Colonic mucosa (tissue), 4 donors: ENCODE results near the gene ZFHX3. TPM values are rescaled to one million over a fixed set of nuclear protein-coding genes. Genes with fewer than 3 reads are reported as not detected.

Experiments used
- DNase-seq: peaks from one replicate; pipeline ENCODE4 v3.0.0-alpha.2; 2020
- H3K27ac ChIP-seq: fragments of 200-600 bp; one replicate; pipeline ENCODE4 v1.8.0; 2021
- H3K27me3 ChIP-seq: fragments of 200-600 bp; one replicate; pipeline ENCODE4 v1.8.0; 2021
- H3K36me3 ChIP-seq: fragments of 200-600 bp; one replicate; pipeline ENCODE4 v1.8.0; 2021
- H3K4me1 ChIP-seq: fragments of 200-600 bp; one replicate; pipeline ENCODE4 v1.8.0; 2021; ENCODE audit warnings: mild to moderate bottlenecking
- H3K4me3 ChIP-seq: fragments of 200-600 bp; one replicate; pipeline ENCODE4 v1.8.0; 2021
- H3K9ac ChIP-seq, 2 donors: one replicate each; pipeline ENCODE4 v1.7.0; 2013; ENCODE audit warnings: control low read depth in 2 of 2, low read depth in 2 of 2, low read length in 2 of 2
- H3K9me3 ChIP-seq: fragments of 200-600 bp; one replicate; pipeline ENCODE4 v1.8.0; 2021
- intact Hi-C: fragments of 100-400 bp; cut with DNase I; formaldehyde crosslinking; loops from one replicate; pipeline ENCODE4 v1.14.1; 2022
- total RNA-seq, 2 donors: library from RNA; stranded (reverse); fragmentation: NEBNext Ultra II Directional in 1 of 2; extraction: Animal tissue kit (Norgen Biotek cat#: 25700) in 1 of 2; gene quantifications; one replicate each; pipeline ENCODE4 v1.2.1, GENCODE V29; 2021
- TF ChIP-seq, protein P1 (sequence below): fragments of 200-600 bp; IDR thresholded peaks from one replicate; pipeline ENCODE4 v1.8.0; 2022; ENCODE audit warnings: antibody characterized with exemption, mild to moderate bottlenecking
- donor health status: healthy.
- donor health status: DM: no; HTN: no; CAD: no.
- donor health status: DM: no; HTN: no; CAD: no.

ZFHX3 gene
- total RNA-seq, 2 donors from 2014 or later, result 10.5 to 12.8 TPM

DNA sequence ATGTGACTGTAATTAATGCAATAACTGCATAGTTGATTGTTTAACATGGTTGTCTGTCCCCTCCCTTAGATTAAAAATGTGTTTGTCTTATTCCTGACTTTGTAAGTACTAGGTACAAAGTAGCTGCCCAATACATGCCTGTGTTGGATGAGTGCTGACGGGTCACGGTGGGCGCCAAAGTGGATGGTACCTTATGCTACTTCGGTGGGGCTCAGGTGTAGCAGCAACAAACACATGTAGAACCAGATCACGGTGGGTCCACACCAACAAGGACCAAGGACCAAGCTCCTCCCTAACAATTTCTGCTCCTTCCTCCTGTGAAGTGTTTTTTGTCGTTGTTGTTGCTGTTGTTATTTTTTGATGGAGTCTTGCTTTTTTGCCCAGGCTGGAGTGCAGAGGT lies 46.4 kb upstream of the ZFHX3 start:
- Histone ChIP-seq H3K9me3 (no peaks in the 10 kb centered on the region), H3K4me3 (no peak overlapping the region), H3K4me1 (no peaks in the 10 kb centered on the region), H3K27me3 (no peaks in the 10 kb centered on the region), H3K36me3 (no peaks in the 10 kb centered on the region), H3K27ac (no peak overlapping the region), H3K9ac (no peak overlapping the region)
- TF ChIP-seq, protein P1, sequence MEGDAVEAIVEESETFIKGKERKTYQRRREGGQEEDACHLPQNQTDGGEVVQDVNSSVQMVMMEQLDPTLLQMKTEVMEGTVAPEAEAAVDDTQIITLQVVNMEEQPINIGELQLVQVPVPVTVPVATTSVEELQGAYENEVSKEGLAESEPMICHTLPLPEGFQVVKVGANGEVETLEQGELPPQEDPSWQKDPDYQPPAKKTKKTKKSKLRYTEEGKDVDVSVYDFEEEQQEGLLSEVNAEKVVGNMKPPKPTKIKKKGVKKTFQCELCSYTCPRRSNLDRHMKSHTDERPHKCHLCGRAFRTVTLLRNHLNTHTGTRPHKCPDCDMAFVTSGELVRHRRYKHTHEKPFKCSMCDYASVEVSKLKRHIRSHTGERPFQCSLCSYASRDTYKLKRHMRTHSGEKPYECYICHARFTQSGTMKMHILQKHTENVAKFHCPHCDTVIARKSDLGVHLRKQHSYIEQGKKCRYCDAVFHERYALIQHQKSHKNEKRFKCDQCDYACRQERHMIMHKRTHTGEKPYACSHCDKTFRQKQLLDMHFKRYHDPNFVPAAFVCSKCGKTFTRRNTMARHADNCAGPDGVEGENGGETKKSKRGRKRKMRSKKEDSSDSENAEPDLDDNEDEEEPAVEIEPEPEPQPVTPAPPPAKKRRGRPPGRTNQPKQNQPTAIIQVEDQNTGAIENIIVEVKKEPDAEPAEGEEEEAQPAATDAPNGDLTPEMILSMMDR, result no peak
- DNase-seq, result no peak
- intact Hi-C loops, result no loop called here

DNA sequence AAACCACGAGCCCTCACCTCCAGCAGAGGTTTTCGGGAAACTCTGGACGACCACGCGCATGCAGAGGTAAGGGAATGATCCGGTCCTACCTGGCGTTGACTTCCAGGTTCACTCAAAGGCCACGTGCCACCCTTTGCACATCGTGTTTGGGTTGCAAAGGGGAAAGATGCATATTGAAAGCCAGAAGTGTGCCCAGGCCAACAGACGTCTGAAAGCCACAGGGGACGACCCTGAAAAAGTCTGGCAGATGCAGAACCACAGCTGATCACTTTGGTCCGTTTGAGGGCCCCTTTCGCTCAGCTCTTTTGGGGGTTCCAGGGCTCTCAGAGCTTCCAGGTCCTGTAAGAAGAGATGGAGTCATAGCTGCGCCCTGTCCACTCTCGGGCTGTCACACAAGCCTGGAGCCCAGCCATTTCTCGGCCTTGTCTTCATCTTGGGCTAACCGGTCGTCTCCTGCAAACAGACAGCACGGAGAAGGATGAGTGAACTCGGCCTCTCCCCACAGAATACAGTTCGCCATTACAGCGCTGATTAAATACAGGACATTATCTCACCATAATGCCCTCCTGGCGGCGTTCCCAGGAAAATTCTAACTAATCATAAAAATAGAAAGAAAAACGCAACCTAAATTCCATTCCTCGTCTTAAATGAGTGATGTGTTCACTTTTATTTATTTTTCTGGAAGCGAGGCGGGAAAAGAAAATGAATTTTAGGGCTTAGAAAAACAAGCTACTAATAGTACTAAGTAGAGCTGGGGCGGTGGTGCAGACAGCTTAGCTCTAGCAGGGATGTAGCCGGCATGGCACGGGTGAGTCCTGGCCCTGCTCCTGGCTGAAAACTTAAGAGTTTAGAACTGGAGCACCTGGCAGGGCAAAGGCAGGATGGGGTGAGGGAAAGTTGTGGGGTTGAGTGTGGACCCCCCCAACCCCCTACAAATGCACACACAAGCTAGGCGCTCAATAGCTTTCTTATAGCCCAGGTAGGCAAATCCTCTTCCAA lies 45.5 kb upstream of the ZFHX3 start:
- TF ChIP-seq, protein P1, result no peak
- Histone ChIP-seq H3K27me3 (no peaks in the 10 kb centered on the region), H3K27ac (no peak overlapping the region), H3K9me3 (no peaks in the 10 kb centered on the region), H3K9ac (no peak overlapping the region), H3K4me3 (no peak overlapping the region), H3K4me1 (no peaks in the 10 kb centered on the region), H3K36me3 (no peaks in the 10 kb centered on the region)
- intact Hi-C loops, result no loop called here
- no peak for DNase-seq

DNA sequence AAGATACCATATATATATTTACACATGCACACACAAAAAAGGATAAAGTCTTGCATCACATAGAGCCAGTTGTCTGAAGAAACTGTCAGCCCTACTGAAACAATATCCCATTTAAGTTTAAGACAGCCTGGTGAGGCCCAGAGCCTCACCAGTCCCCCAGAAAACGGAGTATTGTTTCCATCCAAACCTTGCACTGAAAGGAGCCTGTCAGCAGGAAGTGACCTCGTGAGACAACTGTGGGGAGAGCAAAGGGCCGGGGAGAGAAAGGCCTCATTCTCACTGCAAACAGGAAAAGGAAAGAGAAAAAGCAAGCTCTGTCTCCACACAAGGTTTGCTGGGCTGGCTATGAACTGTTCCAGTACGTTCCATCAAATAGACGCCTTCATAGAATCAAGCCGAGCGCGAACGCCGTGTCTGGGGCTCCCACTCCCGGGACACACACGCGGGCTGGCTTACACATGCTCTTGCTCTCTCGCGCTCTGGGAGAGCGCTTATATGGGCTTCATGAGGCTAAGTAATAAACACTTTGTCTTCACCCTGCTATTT lies 44.4 kb upstream of the ZFHX3 start:
- no peak for DNase-seq
- no peak overlapping the region for H3K4me3 ChIP-seq
- H3K9me3 ChIP-seq, result no peaks in the 10 kb centered on the region
- no peak overlapping the region for H3K9ac ChIP-seq
- H3K27ac ChIP-seq, result no peak overlapping the region
- intact Hi-C loops, result no loop called here
- TF ChIP-seq, protein P1, result no peak
- no peaks in the 10 kb centered on the region for H3K4me1 ChIP-seq
- no peaks in the 10 kb centered on the region for H3K27me3 ChIP-seq
- H3K36me3 ChIP-seq, result no peaks in the 10 kb centered on the region

DNA sequence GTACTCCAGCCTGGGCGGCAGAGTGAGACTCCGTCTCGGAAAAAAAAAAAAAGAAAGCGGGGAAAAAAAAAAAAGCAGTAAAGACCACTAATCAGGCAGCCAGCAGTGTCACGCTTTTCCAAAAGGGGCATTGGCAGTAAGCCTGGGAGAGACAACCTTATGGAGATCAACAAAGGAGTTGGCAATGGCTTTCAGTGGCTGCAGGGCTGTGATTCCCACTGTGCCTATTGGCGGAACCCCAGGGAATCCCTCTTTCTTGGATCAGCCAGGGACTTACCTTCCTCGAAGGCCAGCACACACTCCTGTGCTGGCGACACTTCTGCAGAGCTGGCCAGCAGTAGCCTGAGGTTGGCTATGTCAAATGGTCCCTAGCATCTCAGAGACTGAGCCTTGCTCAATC lies 43.2 kb upstream of the ZFHX3 start:
- no peak for DNase-seq
- Histone ChIP-seq H3K27me3 (no peaks in the 10 kb centered on the region), H3K4me3 (no peak overlapping the region), H3K9me3 (no peaks in the 10 kb centered on the region), H3K9ac (no peak overlapping the region), H3K4me1 (no peaks in the 10 kb centered on the region), H3K36me3 (no peaks in the 10 kb centered on the region), H3K27ac (no peak overlapping the region)
- intact Hi-C loops, result no loop called here
- TF ChIP-seq, protein P1, result no peak

DNA sequence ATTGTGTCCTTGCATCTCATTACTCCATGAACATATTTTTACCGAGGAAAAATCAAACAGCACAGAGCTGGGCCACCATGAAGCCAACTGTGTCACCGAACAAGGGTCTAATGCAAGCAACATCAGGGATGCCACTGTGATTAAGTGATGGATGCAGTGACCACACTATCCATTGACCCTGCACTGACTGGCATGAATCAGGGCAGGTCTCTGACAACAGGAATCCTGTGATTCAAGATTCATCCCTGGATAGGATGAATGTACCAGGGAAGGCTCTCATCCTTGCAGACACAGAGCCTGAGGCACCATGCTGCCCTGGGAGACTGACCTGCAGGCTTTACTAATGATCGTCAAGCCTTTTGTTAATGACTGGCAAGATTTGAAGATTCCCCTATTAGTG lies 41.5 kb upstream of the ZFHX3 start:
- Histone ChIP-seq H3K9me3 (no peaks in the 10 kb centered on the region), H3K27ac (no peak overlapping the region), H3K4me3 (no peak overlapping the region), H3K27me3 (no peaks in the 10 kb centered on the region), H3K9ac (no peak overlapping the region), H3K4me1 (no peaks in the 10 kb centered on the region), H3K36me3 (no peaks in the 10 kb centered on the region)
- DNase-seq, result no peak
- TF ChIP-seq, protein P1, result no peak
- intact Hi-C loops, result no loop called here
